Measurements from ENCODE around the gene GSN. TPM values are rescaled to one million over a fixed set of nuclear protein-coding genes. Genes with fewer than 3 reads are reported as not detected.
A peak's percentile ranks its signal among the peaks of the same experiment; 100 is the strongest.

The GSN gene
- polyA plus RNA-seq, 3 donors: 67.4 to 187 (median 95.8) TPM

GRCh38 chr9:121300283-121301119 is 32.5 kb downstream of the GSN start:
- Histone ChIP-seq H3K79me2 (ENCODE audit: insufficient read depth, low read length) (peaks cover 16% of the 10 kb centered on the region), H3K27me3 (ENCODE audit: control insufficient read depth in 2 of 2, insufficient read depth in 2 of 2, low read length in 2 of 2) (peaks cover 0 to 8% of the 10 kb centered on the region in 2 donors), H3K9ac (ENCODE audit: insufficient read depth, low read length, poor library complexity, severe bottlenecking) (peak overlapping the region; percentile 44), H3K4me2 (replicated peaks; ENCODE audit: extremely low read depth, low read length, poor library complexity, severe bottlenecking) (peak overlapping the region; percentile 86), H3K36me3 (replicated peaks in 1 of 2; ENCODE audit: control insufficient read depth in 1 of 2, insufficient read depth in 2 of 2, low read length in 2 of 2) (peaks cover 36 to 44% of the 10 kb centered on the region in 2 donors), H3K9me3 (replicated peaks in 1 of 2; ENCODE audit: control insufficient read depth in 1 of 2, insufficient read depth in 1 of 2, low read length in 2 of 2) (no peaks in the 10 kb centered on the region), H2AFZ (ENCODE audit: insufficient read depth, low read depth, low read length, poor library complexity, severe bottlenecking) (peak overlapping the region; percentile 71), H3K4me3 (replicated peaks in 1 of 3; ENCODE audit: low read depth in 2 of 3, low read length in 3 of 3) (peak overlapping the region; percentile 25 to 72 (median 37)), H3K4me1 (ENCODE audit: control insufficient read depth in 1 of 2, insufficient read depth in 2 of 2, low read length in 2 of 2) (peaks cover 39 to 47% of the 10 kb centered on the region in 2 donors), H3K27ac (ENCODE audit: low read depth in 1 of 2, low read length in 2 of 2) (no peak overlapping the region), H4K20me1 (ENCODE audit: insufficient read depth, low read length) (peaks cover 11% of the 10 kb centered on the region)
- Mint-ChIP-seq H3K27me3 (ENCODE audit: low read depth in 3 of 3) (peaks cover 6 to 13% (median 9%) of the 10 kb centered on the region in 3 donors), H3K4me3 (peak overlapping the region; percentile 83 to 91), H3K9me3 (no peaks in the 10 kb centered on the region), H3K36me3 (peaks cover 34% of the 10 kb centered on the region in 2 donors), H3K4me1 (peaks cover 43% of the 10 kb centered on the region), H3K27ac (peak overlapping the region in 3 of 7 donors; percentile 0 to 55 (median 25))
- WGBS (ENCODE audit: insufficient coverage): 72% methylated on average over 9 of the region's 13 CpGs
- no peak for TF ChIP-seq CTCF (IDR thresholded peaks at IDR 0.05)
- no peak for DNase-seq
- intact Hi-C loops (cut with micrococcal nuclease): no loop called here

- H3K4me1 ChIP-seq (ENCODE audit: control insufficient read depth in 1 of 2, insufficient read depth in 2 of 2, low read length in 2 of 2): peaks cover 34 to 37% of the 10 kb centered on the region in 2 donors
- H3K9ac ChIP-seq (ENCODE audit: insufficient read depth, low read length, poor library complexity, severe bottlenecking): no peak overlapping the region
- H3K4me1 Mint-ChIP-seq: peaks cover 34% of the 10 kb centered on the region
- peaks cover 11% of the 10 kb centered on the region for H4K20me1 ChIP-seq (ENCODE audit: insufficient read depth, low read length)
- no peaks in the 10 kb centered on the region for H3K9me3 Mint-ChIP-seq
- TF ChIP-seq CTCF (IDR thresholded peaks at IDR 0.05): no peak
- H3K27me3 Mint-ChIP-seq (ENCODE audit: low read depth in 3 of 3): peaks cover 6 to 13% (median 9%) of the 10 kb centered on the region in 3 donors
- H2AFZ ChIP-seq (ENCODE audit: insufficient read depth, low read depth, low read length, poor library complexity, severe bottlenecking): no peak overlapping the region
- peaks cover 41 to 43% of the 10 kb centered on the region in 2 donors for H3K36me3 Mint-ChIP-seq
- H3K27me3 ChIP-seq (ENCODE audit: control insufficient read depth in 2 of 2, insufficient read depth in 2 of 2, low read length in 2 of 2): peaks cover 0 to 8% of the 10 kb centered on the region in 2 donors
- DNase-seq: no peak
- H3K36me3 ChIP-seq (replicated peaks in 1 of 2; ENCODE audit: control insufficient read depth in 1 of 2, insufficient read depth in 2 of 2, low read length in 2 of 2): peaks cover 42 to 47% of the 10 kb centered on the region in 2 donors
- H3K27ac Mint-ChIP-seq: no peak overlapping the region
- WGBS (ENCODE audit: insufficient coverage): 98% methylated on average over 11 of the region's 11 CpGs
- H3K79me2 ChIP-seq (ENCODE audit: insufficient read depth, low read length): peaks cover 9% of the 10 kb centered on the region
- no peaks in the 10 kb centered on the region for H3K9me3 ChIP-seq (replicated peaks in 1 of 2; ENCODE audit: control insufficient read depth in 1 of 2, insufficient read depth in 1 of 2, low read length in 2 of 2)
- H3K4me2 ChIP-seq (replicated peaks; ENCODE audit: extremely low read depth, low read length, poor library complexity, severe bottlenecking): no peak overlapping the region
- no peak overlapping the region for H3K4me3 Mint-ChIP-seq
- no peak overlapping the region for H3K4me3 ChIP-seq (replicated peaks in 1 of 3; ENCODE audit: low read depth in 2 of 3, low read length in 3 of 3)
- no peak overlapping the region for H3K27ac ChIP-seq (ENCODE audit: low read depth in 1 of 2, low read length in 2 of 2)
- intact Hi-C loops (cut with micrococcal nuclease): no loop called here
Observed at GRCh38 chr9:121301881-121302286, 33.9 kb downstream of the GSN start.

Data from CD14-positive monocyte (primary cell).